Transverse colon (tissue), 4 donors: ENCODE results near the gene SMAD9. TPM values are rescaled to one million over a fixed set of nuclear protein-coding genes. Genes with fewer than 3 reads are reported as not detected.

ENCODE experiments used
- DNase-seq: peaks from one replicate; pipeline ENCODE4 v3.0.0-alpha.2; 2019
- H3K27ac ChIP-seq, 4 donors: fragments of 200-600 bp; sonication (generic); 2 replicates each; pipeline ENCODE4 v1.5.1; 2016 to 2018; ENCODE audit warnings: inconsistent platforms in 4 of 4
- H3K27me3 ChIP-seq: fragments of 200-600 bp; sonication (generic); 2 replicates; pipeline ENCODE4 v1.5.1; 2017; ENCODE audit warnings: inconsistent platforms
- H3K36me3 ChIP-seq, 4 donors: fragments of 200-600 bp; sonication (generic); 2 replicates each; pipeline ENCODE4 v1.5.1; 2017 to 2019; ENCODE audit warnings: inconsistent platforms in 4 of 4
- H3K4me1 ChIP-seq, 4 donors: fragments of 200-600 bp; sonication (generic); 2 replicates each; pipeline ENCODE4 v1.5.1; 2017 to 2020; ENCODE audit warnings: inconsistent platforms in 4 of 4
- H3K4me3 ChIP-seq, 4 donors: fragments of 200-600 bp; sonication (generic); 1 replicate in 1 of 4; 2 replicates in 3 of 4; pipeline versions ENCODE4 v1.5.1 to v1.6.1; 2017 to 2019; ENCODE audit warnings: inconsistent platforms in 4 of 4
- H3K9me3 ChIP-seq, 2 donors: fragments of 200-600 bp; sonication (generic); 2 replicates each; pipeline ENCODE4 v1.5.1; 2017 to 2019; ENCODE audit warnings: inconsistent platforms in 2 of 2
- EP300 ChIP-seq: sonication (generic); formaldehyde crosslinking; IDR thresholded peaks from one replicate; pipeline ENCODE4 v1.6.1; 2017; ENCODE audit warnings: antibody characterized with exemption, low read depth
- POLR2A ChIP-seq: fragments of 450-650 bp; IDR thresholded peaks from one replicate; pipeline ENCODE4 v1.6.1; 2016; ENCODE audit warnings: antibody characterized with exemption, mild to moderate bottlenecking, moderate library complexity
- POLR2AphosphoS5 ChIP-seq, 3 donors: sonication (generic); formaldehyde crosslinking; IDR thresholded peaks; one replicate each; pipeline ENCODE4 v1.6.1; 2016; ENCODE audit warnings: antibody characterized with exemption in 3 of 3
- WGBS, 2 donors: methylation state at CpG; one replicate each; pipeline ENCODE4 v1.1.5; 2018; ENCODE audit warnings: low coverage in 1 of 2; 5-methylcytosine and 5-hydroxymethylcytosine counted together
- in situ Hi-C, 4 donors: fragments of 200-750 bp; cut with MboI; loops; one replicate each; pipeline versions ENCODE4 v1.15.0 to v1.15.1; 2017; ENCODE audit warnings: low sequenced_read_pairs in 3 of 4, low pct_ligation_motif_present in 1 of 4, low pct_unique_long_range_greater_than_20kb in 1 of 4
- intact Hi-C: fragments of 100-400 bp; cut with DNase I; formaldehyde crosslinking; loops from one replicate; pipeline ENCODE4 v1.15.1; 2023; ENCODE audit warnings: low total_unique reads
- total RNA-seq, 4 donors: library from RNA; depleted of rRNA; stranded (reverse); fragments of >200 nt; gene quantifications; one replicate each; pipeline ENCODE4 v1.1.0, GENCODE V29; 2016
- TF ChIP-seq, protein P1 (sequence below), 5 experiments: fragments of 200-600 bp in 3 of 5; fragments of 450-650 bp in 2 of 5; sonication (generic) in 3 of 5; IDR thresholded peaks; 1 replicate in 2 of 5; 2 replicates in 3 of 5; pipeline ENCODE4 v1.5.1; 2016 to 2017; ENCODE audit warnings: antibody characterized with exemption in 5 of 5, inconsistent platforms in 3 of 5, mild to moderate bottlenecking in 2 of 5, moderate library complexity in 1 of 5

SMAD9 gene
- total RNA-seq, 4 donors from 2014 or later: 4.0 to 19.8 (median 9.8) TPM

DNA sequence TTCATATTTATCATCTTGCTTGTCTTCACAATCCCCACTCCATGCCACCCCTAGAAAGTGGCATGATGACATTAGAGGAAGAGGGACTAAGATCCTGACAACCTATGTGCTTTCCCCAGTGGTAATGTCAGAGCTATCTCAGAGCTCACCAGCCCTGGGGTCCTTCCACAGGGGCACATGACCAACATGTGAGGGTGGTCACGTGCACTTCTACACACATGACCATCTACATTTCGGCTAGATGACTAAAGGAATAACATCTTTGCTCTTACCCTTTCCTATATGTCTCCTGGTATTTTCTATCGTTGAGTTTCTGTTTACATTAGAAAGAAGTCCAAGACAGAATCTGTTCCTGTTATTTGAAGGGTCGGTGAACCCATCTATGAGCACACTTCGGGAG lies 54.8 kb downstream of the SMAD9 start:
- Histone ChIP-seq H3K36me3 (no peaks in the 10 kb centered on the region), H3K27ac (no peak overlapping the region), H3K9me3 (no peaks in the 10 kb centered on the region), H3K27me3 (no peaks in the 10 kb centered on the region), H3K4me1 (peaks cover 0 to 5% (median 2%) of the 10 kb centered on the region in 4 donors), H3K4me3 (no peak overlapping the region)
- DNase-seq: no peak
- intact Hi-C loops (no loop called here), in situ Hi-C loops (loop anchor here in 2 of 4 donors (10.0 to 25.0 kb wide), 2 partner anchors 110 to 122 kb away; partner anchors contain the start of gene ALG5 (in 1 of the 2))
- 87 to 92% methylated on average over 2 to 5 of the region's 5 CpGs for WGBS, 2 donors
- TF ChIP-seq POLR2AphosphoS5 (IDR thresholded peaks at IDR 0.05) (no peak), POLR2A (no peak), EP300 (no peak)
- TF ChIP-seq, protein P1, sequence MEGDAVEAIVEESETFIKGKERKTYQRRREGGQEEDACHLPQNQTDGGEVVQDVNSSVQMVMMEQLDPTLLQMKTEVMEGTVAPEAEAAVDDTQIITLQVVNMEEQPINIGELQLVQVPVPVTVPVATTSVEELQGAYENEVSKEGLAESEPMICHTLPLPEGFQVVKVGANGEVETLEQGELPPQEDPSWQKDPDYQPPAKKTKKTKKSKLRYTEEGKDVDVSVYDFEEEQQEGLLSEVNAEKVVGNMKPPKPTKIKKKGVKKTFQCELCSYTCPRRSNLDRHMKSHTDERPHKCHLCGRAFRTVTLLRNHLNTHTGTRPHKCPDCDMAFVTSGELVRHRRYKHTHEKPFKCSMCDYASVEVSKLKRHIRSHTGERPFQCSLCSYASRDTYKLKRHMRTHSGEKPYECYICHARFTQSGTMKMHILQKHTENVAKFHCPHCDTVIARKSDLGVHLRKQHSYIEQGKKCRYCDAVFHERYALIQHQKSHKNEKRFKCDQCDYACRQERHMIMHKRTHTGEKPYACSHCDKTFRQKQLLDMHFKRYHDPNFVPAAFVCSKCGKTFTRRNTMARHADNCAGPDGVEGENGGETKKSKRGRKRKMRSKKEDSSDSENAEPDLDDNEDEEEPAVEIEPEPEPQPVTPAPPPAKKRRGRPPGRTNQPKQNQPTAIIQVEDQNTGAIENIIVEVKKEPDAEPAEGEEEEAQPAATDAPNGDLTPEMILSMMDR (IDR thresholded peaks at IDR 0.05): no peak

DNA sequence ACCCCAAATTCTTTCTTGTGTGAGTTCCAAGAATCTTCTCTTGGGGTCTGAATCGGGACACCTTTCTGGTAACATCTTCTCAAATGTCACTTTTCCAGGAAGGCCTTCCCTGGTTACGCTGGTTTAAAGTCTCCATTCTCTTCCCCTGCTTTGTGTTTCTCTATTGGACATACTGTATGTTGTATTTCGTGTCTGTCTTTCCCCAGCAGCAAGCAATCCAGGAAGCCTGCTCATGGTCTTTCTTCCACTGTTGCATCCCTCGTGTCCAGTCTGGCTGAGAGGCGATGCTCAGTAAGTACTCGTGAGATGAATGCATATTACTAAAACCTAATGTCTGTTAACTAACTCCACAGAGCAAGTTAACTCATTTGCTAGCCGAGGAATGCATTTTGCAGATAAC lies 57.3 kb downstream of the SMAD9 start:
- Histone ChIP-seq H3K27me3 (no peaks in the 10 kb centered on the region), H3K27ac (no peak overlapping the region), H3K4me1 (peaks cover 0 to 6% (median 0%) of the 10 kb centered on the region in 4 donors), H3K9me3 (no peaks in the 10 kb centered on the region), H3K4me3 (no peak overlapping the region), H3K36me3 (no peaks in the 10 kb centered on the region)
- TF ChIP-seq POLR2A (no peak), EP300 (no peak), POLR2AphosphoS5 (IDR thresholded peaks at IDR 0.05) (no peak)
- TF ChIP-seq, protein P1 (IDR thresholded peaks at IDR 0.05): no peak
- intact Hi-C loops: no loop called here
- no peak for DNase-seq
- in situ Hi-C loops: loop anchor here in 2 of 4 donors (10.0 to 25.0 kb wide), 2 partner anchors 112 to 125 kb away; partner anchors contain the start of gene ALG5 (in 1 of the 2)
- WGBS, 2 donors: 83% methylated on average over 7 of the region's 7 CpGs

DNA sequence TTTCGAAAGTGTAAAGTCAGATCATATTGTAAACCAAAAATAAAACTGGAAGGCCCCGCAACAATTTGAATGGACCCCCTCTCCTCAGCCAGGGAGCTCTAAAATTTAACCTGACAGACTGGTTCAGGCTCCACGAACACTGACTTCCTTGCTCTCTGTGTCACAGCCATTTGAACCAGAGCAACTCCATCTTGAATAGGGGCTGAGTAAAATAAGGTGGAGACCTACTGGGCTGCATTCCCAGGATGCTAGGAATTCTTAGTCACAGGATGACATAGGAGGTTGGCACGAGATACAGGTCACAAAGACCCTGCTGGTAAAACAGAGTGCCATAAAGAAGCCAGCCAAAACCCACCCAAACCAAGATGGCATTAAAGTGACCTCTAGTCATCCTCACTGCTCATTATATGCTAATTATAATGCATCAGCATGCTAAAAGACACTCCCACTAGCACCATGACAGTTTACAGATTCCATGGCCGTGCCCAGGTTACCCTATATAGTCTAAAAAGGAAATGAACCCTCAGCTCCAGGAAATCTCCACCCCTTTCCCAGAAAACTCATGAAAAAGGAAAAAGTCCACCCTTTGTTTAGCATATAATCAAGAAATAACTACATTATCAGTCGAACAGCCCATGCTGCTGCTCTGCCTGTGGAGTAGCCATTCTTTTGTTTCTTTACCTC lies 57.9 kb downstream of the SMAD9 start:
- H3K4me3 ChIP-seq: no peak overlapping the region
- H3K4me1 ChIP-seq: peaks cover 0 to 6% (median 0%) of the 10 kb centered on the region in 4 donors
- H3K9me3 ChIP-seq: no peaks in the 10 kb centered on the region
- TF ChIP-seq, protein P1 (IDR thresholded peaks at IDR 0.05): no peak
- no peak for TF ChIP-seq POLR2AphosphoS5 (IDR thresholded peaks at IDR 0.05)
- no peak for TF ChIP-seq EP300
- TF ChIP-seq POLR2A: no peak
- 59 to 77% methylated on average over 4 to 6 of the region's 6 CpGs for WGBS, 2 donors
- H3K27me3 ChIP-seq: no peaks in the 10 kb centered on the region
- no peaks in the 10 kb centered on the region for H3K36me3 ChIP-seq
- in situ Hi-C loops: loop anchor here in 2 of 4 donors (10.0 to 25.0 kb wide), 2 partner anchors 113 to 125 kb away; partner anchors contain the start of gene ALG5 (in 1 of the 2)
- intact Hi-C loops: no loop called here
- DNase-seq: no peak
- H3K27ac ChIP-seq: no peak overlapping the region

DNA sequence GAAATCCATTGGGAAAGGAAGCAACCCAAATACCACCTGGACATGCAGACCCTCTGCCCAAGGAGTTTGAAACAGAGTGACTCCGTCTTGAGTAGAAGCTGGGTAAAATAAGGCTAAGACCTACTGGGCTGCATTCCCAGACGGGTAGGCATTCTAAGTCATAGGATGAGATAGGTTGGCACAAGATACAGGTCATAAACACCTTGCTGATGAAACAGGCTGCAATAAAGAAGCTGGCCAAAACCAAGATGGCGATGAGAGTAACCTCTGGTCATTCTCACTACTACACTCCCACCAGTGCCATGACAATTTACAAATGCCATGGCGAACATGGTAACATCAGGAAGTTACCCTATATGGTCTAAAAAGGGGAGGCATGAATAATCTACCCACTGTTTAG lies 60.8 kb downstream of the SMAD9 start:
- WGBS, 2 donors: 67 to 88% methylated on average over 1 to 4 of the region's 4 CpGs
- no peak for DNase-seq
- Histone ChIP-seq H3K27ac (no peak overlapping the region), H3K9me3 (no peaks in the 10 kb centered on the region), H3K4me1 (peaks cover 0 to 6% (median 0%) of the 10 kb centered on the region in 4 donors), H3K36me3 (no peaks in the 10 kb centered on the region), H3K4me3 (no peak overlapping the region), H3K27me3 (no peaks in the 10 kb centered on the region)
- in situ Hi-C loops (loop anchor here in 3 of 4 donors (5.0 to 25.0 kb wide), 3 partner anchors 106 to 128 kb away; partner anchors contain the start of gene ALG5 (in 1 of the 3)), intact Hi-C loops (loop anchor here (10.0 kb wide), 1 partner anchor 136 kb away; the partner anchor contains the start of gene ALG5)
- no peak for TF ChIP-seq EP300
- TF ChIP-seq POLR2AphosphoS5 (IDR thresholded peaks at IDR 0.05): no peak
- no peak for TF ChIP-seq POLR2A
- TF ChIP-seq, protein P1 (IDR thresholded peaks at IDR 0.05): no peak
